ENCODE results near the gene KLHL6.
"Not testable (repeated sequence)": the region's sequence is repeated elsewhere in the genome, so short reads cannot be mapped to it uniquely, and the experiment has no call there.

The KLHL6 gene, protein sequence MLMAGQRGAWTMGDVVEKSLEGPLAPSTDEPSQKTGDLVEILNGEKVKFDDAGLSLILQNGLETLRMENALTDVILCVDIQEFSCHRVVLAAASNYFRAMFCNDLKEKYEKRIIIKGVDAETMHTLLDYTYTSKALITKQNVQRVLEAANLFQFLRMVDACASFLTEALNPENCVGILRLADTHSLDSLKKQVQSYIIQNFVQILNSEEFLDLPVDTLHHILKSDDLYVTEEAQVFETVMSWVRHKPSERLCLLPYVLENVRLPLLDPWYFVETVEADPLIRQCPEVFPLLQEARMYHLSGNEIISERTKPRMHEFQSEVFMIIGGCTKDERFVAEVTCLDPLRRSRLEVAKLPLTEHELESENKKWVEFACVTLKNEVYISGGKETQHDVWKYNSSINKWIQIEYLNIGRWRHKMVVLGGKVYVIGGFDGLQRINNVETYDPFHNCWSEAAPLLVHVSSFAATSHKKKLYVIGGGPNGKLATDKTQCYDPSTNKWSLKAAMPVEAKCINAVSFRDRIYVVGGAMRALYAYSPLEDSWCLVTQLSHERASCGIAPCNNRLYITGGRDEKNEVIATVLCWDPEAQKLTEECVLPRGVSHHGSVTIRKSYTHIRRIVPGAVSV

GRCh38 chr3:183555541-183556081 is at the start of gene KLHL6:
Gene KLHL6 (minus strand): TSS chr3:183555706. CDS start chr3:183555653, 53 bp downstream.
- DNase-seq: peak; percentile 81

DNA sequence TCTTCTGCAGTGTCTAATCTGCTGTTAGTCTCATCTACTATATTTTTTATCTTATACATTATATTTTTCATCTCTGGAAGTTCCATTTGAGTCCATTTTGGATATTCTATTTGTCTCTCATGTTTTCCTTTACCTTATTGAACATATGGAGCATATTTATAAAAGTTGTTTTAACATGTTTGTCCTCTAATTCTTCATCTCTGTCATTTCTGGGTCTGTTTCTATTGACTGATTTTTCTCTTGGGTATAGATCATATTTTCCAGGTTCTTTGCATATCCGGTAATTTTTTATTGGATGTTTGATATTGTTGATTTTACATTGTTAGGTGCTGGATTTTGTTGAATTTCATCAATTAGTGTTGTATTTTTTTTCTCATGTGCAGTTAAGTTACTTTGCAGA is 42.5 kb upstream of the KLHL6 start:
- no peak for DNase-seq

DNA sequence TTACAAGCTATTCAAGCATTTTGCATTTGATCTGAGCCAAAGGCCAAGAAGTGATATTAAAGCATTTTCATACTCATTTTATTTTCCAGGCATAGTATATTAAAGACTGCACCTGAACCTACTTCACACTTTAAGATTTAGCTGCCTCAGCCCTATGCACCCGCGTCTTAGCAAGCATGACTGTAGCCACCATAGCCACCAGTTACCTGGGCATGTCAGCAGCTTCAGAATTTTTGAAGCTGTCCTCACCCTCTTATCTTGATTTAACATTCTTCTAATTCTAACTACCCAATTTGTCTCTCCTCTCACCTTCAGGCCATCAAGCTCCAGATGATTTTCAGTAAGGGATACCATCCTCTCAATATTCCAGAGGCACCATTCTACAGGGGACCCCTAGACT is 39.1 kb upstream of the KLHL6 start:
- no peak for DNase-seq

- no peak for DNase-seq
Measured at GRCh38 chr3:183592821-183593220, 37.3 kb upstream of the KLHL6 start.

GRCh38 chr3:183591881-183592521 is 36.5 kb upstream of the KLHL6 start:
- DNase-seq: peak; percentile 41

DNA sequence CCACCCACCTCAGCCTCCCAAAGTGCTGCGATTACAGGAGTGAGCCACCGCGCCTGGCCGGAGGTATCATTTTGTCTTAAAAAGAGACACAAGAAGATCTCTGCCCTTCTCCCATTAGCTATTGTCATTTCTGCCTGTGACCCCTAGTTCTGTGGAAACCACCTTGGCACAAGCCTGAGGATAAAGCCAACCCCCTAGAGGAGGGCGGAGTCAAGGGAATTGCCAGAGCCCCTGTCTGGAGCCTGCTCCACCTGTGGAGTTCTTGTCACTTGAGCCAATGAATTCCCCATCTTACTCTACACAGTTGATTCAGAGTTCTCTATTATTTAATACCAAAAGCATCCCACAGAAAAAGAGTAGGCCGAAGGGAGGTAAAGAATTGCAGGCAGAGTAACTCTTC is 34.9 kb upstream of the KLHL6 start:
- DNase-seq: no peak

GRCh38 chr3:183587336-183587735 is 31.8 kb upstream of the KLHL6 start:
- DNase-seq: no peak

DNA sequence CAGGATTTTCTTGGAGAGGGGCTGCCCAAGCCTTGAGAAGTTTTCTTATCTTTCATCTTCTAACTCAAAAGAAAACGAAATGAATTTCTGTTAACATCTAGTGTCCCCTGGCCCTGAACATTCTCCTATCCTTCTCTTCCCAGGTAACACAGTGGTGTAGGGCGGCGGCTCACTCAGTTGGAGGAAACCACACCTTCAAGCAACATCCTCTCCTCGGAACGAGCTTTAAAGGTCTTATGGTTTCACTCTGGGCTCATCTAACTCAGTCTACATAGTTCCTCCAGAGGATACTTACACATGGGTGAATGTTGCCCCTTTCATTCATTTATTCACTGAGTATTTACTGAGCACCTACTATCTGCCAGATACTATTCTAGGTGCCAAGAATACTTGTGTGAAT is 31.0 kb upstream of the KLHL6 start:
- no peak for DNase-seq

DNA sequence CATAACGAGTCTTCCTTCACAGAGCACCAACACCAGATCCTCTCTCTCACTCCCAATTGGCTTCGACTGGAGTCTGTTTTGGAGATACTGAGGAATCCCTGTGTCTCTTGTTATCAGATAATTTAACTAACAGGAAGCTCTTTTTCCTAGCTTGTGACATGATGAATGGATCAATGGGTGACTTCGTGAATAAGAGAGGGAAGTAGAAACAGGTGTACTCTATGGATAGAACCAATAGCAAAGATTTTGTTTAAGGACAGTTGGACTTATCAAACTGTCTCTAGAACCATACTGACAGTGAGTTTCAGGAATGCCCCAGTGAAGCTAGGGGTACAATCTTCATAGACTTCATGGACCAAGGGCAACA is 29.4 kb upstream of the KLHL6 start:
- DNase-seq: no peak

DNA sequence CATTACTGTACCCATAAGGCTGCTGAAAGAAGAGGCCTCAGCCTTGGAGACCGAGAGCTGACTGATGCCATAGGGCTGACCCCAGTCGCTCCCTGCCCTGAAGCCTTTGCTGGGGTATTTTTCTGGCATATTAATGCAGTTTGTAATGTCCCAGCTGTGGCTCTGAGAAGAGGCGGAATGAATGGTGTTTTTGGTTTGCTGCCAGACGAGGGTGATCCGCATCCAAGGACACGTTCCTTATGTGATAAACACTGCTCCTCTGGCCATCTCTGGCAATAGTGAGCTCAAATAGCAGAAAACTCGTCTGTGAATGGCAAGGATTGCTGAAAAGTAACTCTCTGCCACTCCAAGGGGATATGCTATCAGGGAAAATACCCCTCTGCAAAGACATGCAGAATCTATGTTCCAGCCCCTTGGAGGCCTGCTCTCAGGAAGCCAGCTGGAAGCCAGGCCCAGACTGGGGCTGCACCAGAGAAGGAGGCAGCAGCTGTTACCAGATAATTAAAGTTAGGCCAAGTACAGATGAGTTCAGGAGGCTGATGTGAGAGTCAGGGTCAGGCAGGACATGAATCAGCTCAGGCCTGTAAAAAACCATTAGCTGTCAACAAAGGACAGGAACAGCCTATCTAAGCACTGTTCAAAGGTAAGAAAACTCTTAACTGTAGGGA is 28.9 kb upstream of the KLHL6 start:
- no peak for DNase-seq

- DNase-seq: no peak
Measured at GRCh38 chr3:183583331-183584245, 28.1 kb upstream of the KLHL6 start.

GRCh38 chr3:183582161-183582560 is 26.7 kb upstream of the KLHL6 start:
- no peak for DNase-seq

DNA sequence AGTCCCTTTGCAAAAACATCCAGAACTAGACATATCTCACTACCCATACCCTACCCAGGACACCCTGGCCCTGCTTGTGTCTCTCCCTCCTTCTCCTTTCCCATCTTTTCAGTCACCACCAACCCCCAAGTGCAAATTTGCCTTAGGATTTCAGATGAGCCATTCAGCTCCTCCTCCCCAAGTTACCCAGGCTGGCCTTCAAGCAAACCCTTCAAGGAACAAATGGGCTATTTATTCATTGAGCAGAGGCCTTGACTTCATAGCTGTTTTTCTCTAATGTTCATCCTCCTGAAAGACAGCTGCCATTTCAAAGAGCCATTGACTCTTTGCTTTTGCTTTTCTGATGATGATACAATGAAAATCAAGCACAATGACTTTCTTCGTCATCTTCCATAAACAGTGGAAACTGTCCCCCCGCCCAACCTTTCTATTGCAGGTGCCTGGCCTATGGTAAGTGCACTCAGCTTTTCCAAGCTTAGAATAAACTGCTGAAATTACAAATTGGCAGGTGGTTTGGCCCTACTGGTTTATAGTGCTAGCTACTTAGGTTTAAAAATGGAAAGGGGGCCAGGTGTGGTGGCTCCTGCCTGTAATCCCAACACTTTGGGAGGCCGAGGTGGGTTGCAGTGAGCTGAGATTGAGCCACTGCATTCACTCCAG is 26.1 kb upstream of the KLHL6 start:
- no peak for DNase-seq

DNA sequence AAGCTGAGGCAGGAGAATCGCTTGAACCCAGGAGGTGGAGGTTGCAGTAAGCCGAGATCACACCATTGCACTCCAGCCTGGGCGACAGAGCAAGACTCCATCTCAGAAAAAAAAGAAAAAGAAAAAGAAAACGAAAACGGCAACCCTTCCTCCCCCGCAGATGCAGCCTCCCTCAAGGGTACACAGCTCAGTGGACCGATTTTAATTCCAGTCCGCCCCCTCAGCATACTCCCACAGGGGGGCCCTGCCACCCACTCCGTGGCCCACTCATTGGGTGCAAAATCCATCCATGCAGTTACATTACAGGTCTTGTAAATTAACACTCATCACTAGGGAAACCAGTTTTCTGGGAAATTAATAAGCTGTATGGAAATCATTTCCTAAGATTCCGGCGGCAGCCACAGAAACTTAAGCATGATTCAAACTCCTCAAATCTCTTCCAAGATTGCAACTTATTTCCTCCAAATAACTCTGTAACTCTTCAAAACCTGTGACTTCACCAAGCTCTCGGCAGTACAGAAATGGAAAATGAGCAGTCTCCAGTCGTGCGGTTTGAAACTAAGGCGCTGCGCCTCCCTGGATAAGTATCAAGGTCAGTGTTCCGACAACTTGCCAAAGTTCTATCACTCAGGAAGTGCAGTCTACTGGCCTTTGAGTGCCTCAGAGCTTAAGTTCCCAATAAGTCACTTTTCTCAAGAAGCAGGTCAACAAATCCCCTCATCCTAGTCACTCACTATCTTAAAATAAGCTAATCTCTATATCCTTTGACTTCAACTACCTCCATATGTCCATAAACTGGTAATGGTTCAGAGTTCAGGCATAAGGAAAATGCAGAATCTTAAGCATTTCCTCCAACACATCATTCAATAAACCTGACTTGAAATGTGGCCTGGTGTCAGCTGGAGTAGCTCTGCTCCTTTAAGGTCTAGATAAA is 24.7 kb upstream of the KLHL6 start:
- DNase-seq: no peak

DNA sequence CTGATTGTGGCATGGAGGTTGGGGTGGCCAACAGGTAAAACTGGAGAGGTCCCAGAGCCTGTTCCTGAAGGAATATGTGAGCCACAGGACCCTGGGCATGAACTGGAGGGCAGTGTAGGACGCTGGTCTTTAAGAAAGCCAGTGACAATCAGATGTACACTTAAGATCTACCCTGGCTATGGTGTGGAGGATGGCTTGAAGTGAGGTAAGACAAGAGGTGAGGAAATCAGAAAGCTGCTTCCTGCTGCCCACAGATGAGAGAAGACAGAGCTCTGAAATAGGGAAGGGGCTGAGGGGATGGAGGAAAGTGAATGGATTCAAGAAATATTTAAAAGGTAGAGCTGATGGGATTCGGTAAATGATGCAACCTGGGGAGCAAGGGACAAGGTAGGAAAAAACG is 22.7 kb upstream of the KLHL6 start:
- no peak for DNase-seq

DNA sequence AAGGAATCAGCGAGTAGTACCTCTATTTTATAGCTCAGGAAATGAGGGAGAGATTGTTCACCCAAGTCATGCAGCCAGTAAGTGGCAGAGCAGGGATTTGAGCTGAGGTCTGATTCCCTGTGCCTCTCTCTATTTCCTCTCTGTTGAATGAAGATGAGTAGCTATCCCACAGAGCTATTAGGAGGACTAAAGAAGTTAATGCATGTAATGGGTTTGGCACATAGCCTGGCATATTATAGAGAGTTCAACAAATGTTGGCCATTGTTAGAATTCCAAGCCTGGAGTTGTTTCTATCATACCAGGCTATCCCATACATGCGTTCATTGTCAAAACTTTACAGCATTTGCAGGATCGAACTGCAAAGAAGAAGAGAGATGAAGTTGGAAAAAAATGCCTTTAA is 21.8 kb upstream of the KLHL6 start:
- no peak for DNase-seq

DNA sequence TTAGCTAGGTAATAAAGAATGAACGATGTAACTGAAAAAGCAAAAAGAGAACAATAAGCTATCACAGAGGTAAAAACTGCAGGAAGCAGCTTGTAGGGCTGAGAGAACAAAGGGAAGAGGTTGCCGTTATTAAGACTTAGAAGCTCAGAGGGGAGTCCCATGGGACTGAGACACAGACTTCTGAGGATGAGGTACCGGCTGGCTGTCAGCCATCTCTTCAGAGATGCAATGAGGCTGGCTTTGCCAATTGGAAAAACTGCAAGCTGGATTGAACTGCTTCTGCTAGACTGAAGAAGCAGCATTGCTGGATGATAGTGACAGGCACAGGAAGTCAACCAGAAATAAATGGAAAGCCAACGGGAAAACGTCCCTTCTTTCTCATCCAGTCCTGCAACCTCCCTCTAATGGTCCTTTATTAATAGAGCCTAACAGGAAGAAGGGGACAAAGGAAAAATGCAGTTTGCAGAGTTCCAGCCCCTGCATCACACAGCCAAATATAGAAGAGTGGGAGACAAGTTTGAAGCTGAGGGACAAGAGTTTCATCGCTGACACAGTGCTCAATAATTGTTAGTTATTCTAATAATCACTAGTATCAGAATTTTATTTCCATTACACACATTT is 21.1 kb upstream of the KLHL6 start:
- no peak for DNase-seq

DNA sequence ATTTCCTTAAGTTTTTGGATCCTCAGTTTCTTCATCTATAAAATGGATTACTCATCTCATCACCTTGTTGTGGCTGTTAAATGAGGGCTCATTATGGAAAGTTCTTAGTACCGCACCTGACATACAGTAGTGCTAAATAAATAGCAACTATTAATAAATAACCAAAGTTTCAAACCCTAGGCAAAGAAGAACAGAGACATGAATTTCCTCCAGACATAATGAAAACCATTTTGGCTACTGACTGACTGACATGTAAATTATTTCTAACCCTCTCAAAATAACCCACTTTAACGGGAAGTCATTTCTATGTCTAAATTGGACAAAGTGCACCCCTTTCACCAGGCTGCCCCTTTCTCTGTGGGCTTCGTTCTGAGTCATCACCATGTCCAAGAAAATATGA is 17.4 kb upstream of the KLHL6 start:
- no peak for DNase-seq

DNA sequence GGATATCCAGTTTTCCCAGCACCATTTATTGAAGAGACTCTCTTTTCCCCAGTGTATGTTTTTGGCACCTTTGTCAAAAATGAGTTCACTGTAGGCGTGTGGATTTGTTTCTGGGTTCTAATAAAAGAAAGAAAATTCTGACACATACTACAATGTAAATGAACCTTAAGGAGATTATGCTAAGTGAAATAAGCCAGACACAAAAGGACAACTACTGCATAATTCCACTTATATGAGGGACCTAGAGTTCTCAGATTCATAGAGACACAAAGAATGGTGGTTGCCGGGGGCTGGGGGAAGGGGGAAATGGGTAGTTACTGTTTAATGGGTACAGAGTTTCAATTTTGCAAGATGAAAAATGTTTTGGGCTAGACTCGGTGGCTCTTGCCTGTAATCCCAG is 14.7 kb upstream of the KLHL6 start:
- not testable (repeated sequence) for DNase-seq

DNA sequence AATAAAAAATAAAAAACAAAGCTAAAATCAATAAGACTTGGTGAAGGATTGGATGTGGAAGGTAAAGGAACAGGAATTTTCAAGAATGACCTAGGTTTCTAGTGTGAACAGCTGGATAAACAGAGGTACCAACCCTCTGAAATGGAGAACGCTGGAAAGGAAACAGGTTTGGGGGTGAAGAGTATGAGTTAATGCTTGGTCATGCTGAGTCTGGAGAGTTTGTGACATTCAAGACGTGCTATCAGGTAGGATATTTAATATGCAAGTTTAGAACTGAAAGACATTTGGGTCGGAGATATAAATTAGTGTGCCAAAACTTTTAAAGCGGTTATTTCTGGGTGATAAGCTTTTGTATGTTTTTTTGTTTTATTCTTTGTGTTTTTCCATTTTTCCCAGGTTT is 11.4 kb upstream of the KLHL6 start:
- DNase-seq: no peak
